Measurements from ENCODE around the gene KIF7. TPM values are rescaled to one million over a fixed set of nuclear protein-coding genes. Genes with fewer than 3 reads are reported as not detected.

Gene KIF7
- total and polyA plus RNA-seq, 2 of the 8 experiments (the other 6 are each of a cell fraction or from before 2014, with no cell fraction given) = 4.9 to 14.0 TPM

DNA sequence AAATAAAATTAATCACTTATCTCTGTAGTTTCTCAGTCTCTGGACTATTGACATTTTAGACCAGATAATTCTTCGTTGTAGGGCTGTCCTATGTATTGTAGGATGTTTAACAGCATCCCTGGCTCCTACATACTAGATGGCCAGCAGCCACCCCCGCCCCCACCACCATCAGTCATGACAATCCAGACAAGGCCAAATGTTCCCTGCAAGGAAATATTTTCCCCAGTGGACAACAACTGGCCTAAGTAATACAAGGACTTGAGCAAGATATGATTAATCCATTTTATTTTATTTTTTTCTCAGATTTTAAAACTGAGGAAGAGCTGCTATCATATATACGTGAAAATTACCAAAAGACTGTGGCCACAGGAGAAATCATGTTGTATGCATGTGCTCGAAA lies 56.2 kb downstream of the KIF7 start:
- no peak overlapping the region for H4K91ac ChIP-seq (replicated peaks; ENCODE audit: insufficient read length, low read length)
- H3K79me1 ChIP-seq (ENCODE audit: low read depth, low read length) = no peaks in the 10 kb centered on the region
- H3K4ac ChIP-seq (replicated peaks; ENCODE audit: insufficient read length, low read depth, low read length) = no peak overlapping the region
- H2AK5ac ChIP-seq (ENCODE audit: low read depth, low read length) = no peak overlapping the region
- ChIA-PET CTCF (ENCODE audit: partially characterized antibody) (interaction anchor here (0.6 kb wide), 1 partner anchor 11 kb away, joined by 3 read pairs; no protein-coding TSS in a partner anchor), POLR2A (ENCODE audit: partially characterized antibody) (no interaction called here)
- 93% methylated on average over 4 of the region's 4 CpGs; no CpG with 5 or more reads in 1 of the 2 experiments for WGBS, 2 experiments (ENCODE audit: extremely low coverage in 1 of 2, insufficient coverage in 1 of 2, insufficient read length in 1 of 2, insufficient replicate concordance in 2 of 2, low coverage in 1 of 2, low lambda C conversion rate in 2 of 2, missing lambda C conversion rate in 1 of 2)
- no peak overlapping the region for H2BK15ac ChIP-seq (ENCODE audit: low read length)
- H3K79me2 ChIP-seq (ENCODE audit: control insufficient read depth in 1 of 2, insufficient read depth in 2 of 2, low read length in 2 of 2) = peaks cover 0 to 3% of the 10 kb centered on the region in 2 experiments; a peak in 2 of 4 replicates
- no peak for DNase-seq (ENCODE audit: low read depth in 1 of 2, low spot score in 2 of 2)
- H2BK120ac ChIP-seq (replicated peaks; ENCODE audit: low read depth, low read length) = no peak overlapping the region
- peaks cover 3 to 4% of the 10 kb centered on the region in 2 experiments for H4K20me1 ChIP-seq (replicated peaks in 1 of 2; ENCODE audit: control insufficient read depth in 1 of 2, insufficient read depth in 2 of 2, low read length in 2 of 2)
- no peak overlapping the region for H3K14ac ChIP-seq (ENCODE audit: insufficient read length)
- no peak for FAIRE-seq
- no peak overlapping the region for H2BK5ac ChIP-seq (ENCODE audit: low read depth, low read length)
- no peak overlapping the region for H3K27ac ChIP-seq (ENCODE audit: low read depth, low read length)
- H3K23ac ChIP-seq (ENCODE audit: insufficient read length) = no peak overlapping the region
- H3K27me3 ChIP-seq (replicated peaks in 1 of 4; ENCODE audit: control insufficient read depth in 3 of 4, extremely low read depth in 1 of 4, insufficient read depth in 3 of 4, low read length in 3 of 4) = no peaks in the 10 kb centered on the region
- no peak overlapping the region for H4K5ac ChIP-seq (ENCODE audit: insufficient read length, low read depth, low read length)
- H3K4me2 ChIP-seq (ENCODE audit: insufficient read depth in 1 of 2, low read depth in 2 of 2, low read length in 2 of 2) = no peak overlapping the region
- no peak overlapping the region for H3K56ac ChIP-seq (replicated peaks; ENCODE audit: insufficient read length, low read depth, low read length)
- no peak overlapping the region for H4K8ac ChIP-seq (ENCODE audit: extremely low read depth, insufficient read depth, low read length)
- H3K23me2 ChIP-seq (ENCODE audit: low read depth, low read length) = no peaks in the 10 kb centered on the region
- H3K9me3 ChIP-seq (ENCODE audit: insufficient read depth in 2 of 2, low read depth in 1 of 2, low read length in 1 of 2) = no peaks in the 10 kb centered on the region
- H3K9ac ChIP-seq (replicated peaks in 1 of 4; ENCODE audit: extremely low read depth in 1 of 4, low read depth in 3 of 4, low read length in 3 of 4) = no peak overlapping the region
- H3K4me1 ChIP-seq (replicated peaks in 1 of 4; ENCODE audit: control insufficient read depth in 3 of 4, insufficient read depth in 4 of 4, low read length in 3 of 4) = no peaks in the 10 kb centered on the region
- no peak overlapping the region for H3K18ac ChIP-seq (ENCODE audit: extremely low read depth, low read length)
- peaks cover 38 to 94% (median 67%) of the 10 kb centered on the region in 4 experiments for H3K36me3 ChIP-seq (ENCODE audit: control insufficient read depth in 2 of 4, insufficient read depth in 4 of 4, low read length in 3 of 4)
- H2BK12ac ChIP-seq (ENCODE audit: low read depth, low read length) = no peak overlapping the region
- H2AFZ ChIP-seq (ENCODE audit: low read length) = no peak overlapping the region
- H2BK20ac ChIP-seq (ENCODE audit: low read length) = no peak overlapping the region
- no peak overlapping the region for H3K4me3 ChIP-seq (ENCODE audit: extremely low read depth in 1 of 4, insufficient read depth in 2 of 4, low read depth in 3 of 4, low read length in 4 of 4)
- TF ChIP-seq GTF2F1 (IDR thresholded peaks at IDR 0.05; ENCODE audit: borderline replicate concordance, low read depth, low read length) = no peak
- no peak for TF ChIP-seq SP2 (IDR thresholded peaks at IDR 0.05; ENCODE audit: low read length)
- no peak for TF ChIP-seq SP4 (IDR thresholded peaks at IDR 0.05; ENCODE audit: low read length)
- no peak for TF ChIP-seq HDAC6 (IDR thresholded peaks at IDR 0.05; ENCODE audit: low read depth, low read length)
- TF ChIP-seq EGR1 (IDR thresholded peaks at IDR 0.05; ENCODE audit: borderline replicate concordance, low read depth, low read length) = no peak
- no peak for TF ChIP-seq JUND (IDR thresholded peaks at IDR 0.05; ENCODE audit: low read length)
- TF ChIP-seq, protein P1, sequence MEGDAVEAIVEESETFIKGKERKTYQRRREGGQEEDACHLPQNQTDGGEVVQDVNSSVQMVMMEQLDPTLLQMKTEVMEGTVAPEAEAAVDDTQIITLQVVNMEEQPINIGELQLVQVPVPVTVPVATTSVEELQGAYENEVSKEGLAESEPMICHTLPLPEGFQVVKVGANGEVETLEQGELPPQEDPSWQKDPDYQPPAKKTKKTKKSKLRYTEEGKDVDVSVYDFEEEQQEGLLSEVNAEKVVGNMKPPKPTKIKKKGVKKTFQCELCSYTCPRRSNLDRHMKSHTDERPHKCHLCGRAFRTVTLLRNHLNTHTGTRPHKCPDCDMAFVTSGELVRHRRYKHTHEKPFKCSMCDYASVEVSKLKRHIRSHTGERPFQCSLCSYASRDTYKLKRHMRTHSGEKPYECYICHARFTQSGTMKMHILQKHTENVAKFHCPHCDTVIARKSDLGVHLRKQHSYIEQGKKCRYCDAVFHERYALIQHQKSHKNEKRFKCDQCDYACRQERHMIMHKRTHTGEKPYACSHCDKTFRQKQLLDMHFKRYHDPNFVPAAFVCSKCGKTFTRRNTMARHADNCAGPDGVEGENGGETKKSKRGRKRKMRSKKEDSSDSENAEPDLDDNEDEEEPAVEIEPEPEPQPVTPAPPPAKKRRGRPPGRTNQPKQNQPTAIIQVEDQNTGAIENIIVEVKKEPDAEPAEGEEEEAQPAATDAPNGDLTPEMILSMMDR (IDR thresholded peaks at IDR 0.05; ENCODE audit: control extremely low read depth in 1 of 3, insufficient read depth in 1 of 3, low read depth in 1 of 3, low read length in 3 of 3) = no peak
- TF ChIP-seq JUN (IDR thresholded peaks at IDR 0.05; ENCODE audit: low read depth, low read length) = no peak
- no peak for TF ChIP-seq SUZ12 (IDR thresholded peaks at IDR 0.05; ENCODE audit: low read length)
- TF ChIP-seq NRF1 (IDR thresholded peaks at IDR 0.05; ENCODE audit: low read depth, low read length) = no peak
- TF ChIP-seq POU5F1 (IDR thresholded peaks at IDR 0.05; ENCODE audit: low read depth, low read length) = no peak
- no peak for TF ChIP-seq CTBP2 (IDR thresholded peaks at IDR 0.05; ENCODE audit: borderline replicate concordance, insufficient read depth, insufficient read length, low read length)
